GM23338 (cell line): ENCODE results near the gene FOXL2.

Experiments
- CREB1 ChIP-seq: fragments of 250-450 bp; sonication (Bioruptor Pico); IDR thresholded peaks from 2 replicates; pipeline ENCODE4 v1.5.0; 2020; ENCODE audit warnings: low read depth, mild to moderate bottlenecking, moderate library complexity
- EZH2 ChIP-seq: fragments of 200-600 bp; sonication (generic); IDR thresholded peaks from one replicate; pipeline ENCODE4 v1.8.0; 2017; ENCODE audit warnings: antibody characterized with exemption, mild to moderate bottlenecking, low read depth; ENCODE audit not compliant: unreplicated experiment
- EZH2phosphoT487 ChIP-seq: fragments of 200-600 bp; sonication (generic); IDR thresholded peaks from one replicate; pipeline ENCODE4 v1.8.1; 2018; ENCODE audit warnings: antibody characterized with exemption; ENCODE audit not compliant: unreplicated experiment
- JUNB ChIP-seq: IDR thresholded peaks from one replicate; pipeline ENCODE4 v1.6.1; 2016; ENCODE audit warnings: antibody characterized with exemption; ENCODE audit not compliant: unreplicated experiment
- NANOG ChIP-seq: IDR thresholded peaks from 2 replicates; pipeline ENCODE4 v1.6.1; 2016; ENCODE audit warnings: antibody characterized with exemption, borderline replicate concordance
- POLR2AphosphoS5 ChIP-seq: IDR thresholded peaks from 2 replicates; pipeline ENCODE4 v1.6.1; 2016; ENCODE audit warnings: antibody characterized with exemption, low read depth
- STAT1 ChIP-seq: IDR thresholded peaks from one replicate; pipeline ENCODE4 v1.6.1; 2016; ENCODE audit warnings: antibody characterized with exemption; ENCODE audit not compliant: unreplicated experiment
- ZNF114 ChIP-seq: fragments of 250-450 bp; sonication (Bioruptor Pico); IDR thresholded peaks from 2 replicates; pipeline ENCODE4 v1.5.0; 2020; ENCODE audit warnings: mild to moderate bottlenecking, moderate library complexity
- ZNF331 ChIP-seq: fragments of 250-450 bp; sonication (Bioruptor Pico); IDR thresholded peaks from 2 replicates; pipeline ENCODE4 v1.5.0; 2020; ENCODE audit warnings: low read depth, mild to moderate bottlenecking, moderate library complexity
- TF ChIP-seq, protein P1 (sequence below), 2 experiments: fragments of 200-600 bp in 1 of 2; sonication (generic) in 1 of 2; conservative IDR thresholded peaks; 2 replicates each; pipeline versions ENCODE4 v1.5.1 to v1.6.1; 2016 to 2017; ENCODE audit warnings: antibody characterized with exemption in 2 of 2, low read depth in 2 of 2, mild to moderate bottlenecking in 2 of 2, moderate library complexity in 1 of 2
- TF ChIP-seq, protein P2 (sequence below): IDR thresholded peaks from one replicate; pipeline ENCODE4 v1.6.1; 2018; ENCODE audit warnings: antibody characterized with exemption; ENCODE audit not compliant: unreplicated experiment
- TF ChIP-seq, protein P3 (sequence below): IDR thresholded peaks from 2 replicates; pipeline ENCODE4 v1.6.1; 2016; ENCODE audit warnings: antibody characterized with exemption
- TF ChIP-seq, protein P4 (sequence below): fragments of 250-450 bp; sonication (Bioruptor Pico); IDR thresholded peaks from 2 replicates; pipeline ENCODE4 v1.5.0; 2020; ENCODE audit warnings: mild to moderate bottlenecking, moderate library complexity

DNA sequence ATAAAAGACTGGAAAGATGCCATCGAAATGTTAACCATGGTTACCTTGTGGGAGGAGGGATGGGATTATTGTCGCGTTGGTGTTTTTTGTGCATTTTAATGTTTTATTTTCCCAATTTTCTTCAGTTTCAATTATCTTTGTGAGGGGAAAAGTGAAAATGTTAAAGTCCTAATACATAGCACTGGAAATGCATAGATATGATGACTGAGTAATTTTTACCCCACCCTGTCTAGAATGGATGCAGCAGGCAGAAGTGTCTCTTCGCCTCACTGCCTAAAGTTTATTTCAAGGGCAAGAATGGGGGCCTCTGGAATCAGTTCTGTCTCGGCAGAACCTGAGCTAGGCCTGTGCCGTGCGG lies 11.5 kb downstream of the FOXL2 start:
- TF ChIP-seq, protein P1, sequence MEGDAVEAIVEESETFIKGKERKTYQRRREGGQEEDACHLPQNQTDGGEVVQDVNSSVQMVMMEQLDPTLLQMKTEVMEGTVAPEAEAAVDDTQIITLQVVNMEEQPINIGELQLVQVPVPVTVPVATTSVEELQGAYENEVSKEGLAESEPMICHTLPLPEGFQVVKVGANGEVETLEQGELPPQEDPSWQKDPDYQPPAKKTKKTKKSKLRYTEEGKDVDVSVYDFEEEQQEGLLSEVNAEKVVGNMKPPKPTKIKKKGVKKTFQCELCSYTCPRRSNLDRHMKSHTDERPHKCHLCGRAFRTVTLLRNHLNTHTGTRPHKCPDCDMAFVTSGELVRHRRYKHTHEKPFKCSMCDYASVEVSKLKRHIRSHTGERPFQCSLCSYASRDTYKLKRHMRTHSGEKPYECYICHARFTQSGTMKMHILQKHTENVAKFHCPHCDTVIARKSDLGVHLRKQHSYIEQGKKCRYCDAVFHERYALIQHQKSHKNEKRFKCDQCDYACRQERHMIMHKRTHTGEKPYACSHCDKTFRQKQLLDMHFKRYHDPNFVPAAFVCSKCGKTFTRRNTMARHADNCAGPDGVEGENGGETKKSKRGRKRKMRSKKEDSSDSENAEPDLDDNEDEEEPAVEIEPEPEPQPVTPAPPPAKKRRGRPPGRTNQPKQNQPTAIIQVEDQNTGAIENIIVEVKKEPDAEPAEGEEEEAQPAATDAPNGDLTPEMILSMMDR (conservative IDR thresholded peaks at IDR 0.05; ENCODE audit: low read depth in 2 of 2), result no peak
- TF ChIP-seq, protein P2, sequence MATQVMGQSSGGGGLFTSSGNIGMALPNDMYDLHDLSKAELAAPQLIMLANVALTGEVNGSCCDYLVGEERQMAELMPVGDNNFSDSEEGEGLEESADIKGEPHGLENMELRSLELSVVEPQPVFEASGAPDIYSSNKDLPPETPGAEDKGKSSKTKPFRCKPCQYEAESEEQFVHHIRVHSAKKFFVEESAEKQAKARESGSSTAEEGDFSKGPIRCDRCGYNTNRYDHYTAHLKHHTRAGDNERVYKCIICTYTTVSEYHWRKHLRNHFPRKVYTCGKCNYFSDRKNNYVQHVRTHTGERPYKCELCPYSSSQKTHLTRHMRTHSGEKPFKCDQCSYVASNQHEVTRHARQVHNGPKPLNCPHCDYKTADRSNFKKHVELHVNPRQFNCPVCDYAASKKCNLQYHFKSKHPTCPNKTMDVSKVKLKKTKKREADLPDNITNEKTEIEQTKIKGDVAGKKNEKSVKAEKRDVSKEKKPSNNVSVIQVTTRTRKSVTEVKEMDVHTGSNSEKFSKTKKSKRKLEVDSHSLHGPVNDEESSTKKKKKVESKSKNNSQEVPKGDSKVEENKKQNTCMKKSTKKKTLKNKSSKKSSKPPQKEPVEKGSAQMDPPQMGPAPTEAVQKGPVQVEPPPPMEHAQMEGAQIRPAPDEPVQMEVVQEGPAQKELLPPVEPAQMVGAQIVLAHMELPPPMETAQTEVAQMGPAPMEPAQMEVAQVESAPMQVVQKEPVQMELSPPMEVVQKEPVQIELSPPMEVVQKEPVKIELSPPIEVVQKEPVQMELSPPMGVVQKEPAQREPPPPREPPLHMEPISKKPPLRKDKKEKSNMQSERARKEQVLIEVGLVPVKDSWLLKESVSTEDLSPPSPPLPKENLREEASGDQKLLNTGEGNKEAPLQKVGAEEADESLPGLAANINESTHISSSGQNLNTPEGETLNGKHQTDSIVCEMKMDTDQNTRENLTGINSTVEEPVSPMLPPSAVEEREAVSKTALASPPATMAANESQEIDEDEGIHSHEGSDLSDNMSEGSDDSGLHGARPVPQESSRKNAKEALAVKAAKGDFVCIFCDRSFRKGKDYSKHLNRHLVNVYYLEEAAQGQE, result no peak
- no peak for TF ChIP-seq STAT1
- no peak for TF ChIP-seq EZH2
- no peak for TF ChIP-seq POLR2AphosphoS5
- TF ChIP-seq, protein P3, sequence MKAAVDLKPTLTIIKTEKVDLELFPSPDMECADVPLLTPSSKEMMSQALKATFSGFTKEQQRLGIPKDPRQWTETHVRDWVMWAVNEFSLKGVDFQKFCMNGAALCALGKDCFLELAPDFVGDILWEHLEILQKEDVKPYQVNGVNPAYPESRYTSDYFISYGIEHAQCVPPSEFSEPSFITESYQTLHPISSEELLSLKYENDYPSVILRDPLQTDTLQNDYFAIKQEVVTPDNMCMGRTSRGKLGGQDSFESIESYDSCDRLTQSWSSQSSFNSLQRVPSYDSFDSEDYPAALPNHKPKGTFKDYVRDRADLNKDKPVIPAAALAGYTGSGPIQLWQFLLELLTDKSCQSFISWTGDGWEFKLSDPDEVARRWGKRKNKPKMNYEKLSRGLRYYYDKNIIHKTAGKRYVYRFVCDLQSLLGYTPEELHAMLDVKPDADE, result no peak
- TF ChIP-seq JUNB, result no peak
- TF ChIP-seq CREB1 (CRISPR knock-in tag), result no peak
- no peak for TF ChIP-seq EZH2phosphoT487
- no peak for TF ChIP-seq ZNF114 (CRISPR knock-in tag)
- TF ChIP-seq NANOG, result no peak
- TF ChIP-seq, protein P4, sequence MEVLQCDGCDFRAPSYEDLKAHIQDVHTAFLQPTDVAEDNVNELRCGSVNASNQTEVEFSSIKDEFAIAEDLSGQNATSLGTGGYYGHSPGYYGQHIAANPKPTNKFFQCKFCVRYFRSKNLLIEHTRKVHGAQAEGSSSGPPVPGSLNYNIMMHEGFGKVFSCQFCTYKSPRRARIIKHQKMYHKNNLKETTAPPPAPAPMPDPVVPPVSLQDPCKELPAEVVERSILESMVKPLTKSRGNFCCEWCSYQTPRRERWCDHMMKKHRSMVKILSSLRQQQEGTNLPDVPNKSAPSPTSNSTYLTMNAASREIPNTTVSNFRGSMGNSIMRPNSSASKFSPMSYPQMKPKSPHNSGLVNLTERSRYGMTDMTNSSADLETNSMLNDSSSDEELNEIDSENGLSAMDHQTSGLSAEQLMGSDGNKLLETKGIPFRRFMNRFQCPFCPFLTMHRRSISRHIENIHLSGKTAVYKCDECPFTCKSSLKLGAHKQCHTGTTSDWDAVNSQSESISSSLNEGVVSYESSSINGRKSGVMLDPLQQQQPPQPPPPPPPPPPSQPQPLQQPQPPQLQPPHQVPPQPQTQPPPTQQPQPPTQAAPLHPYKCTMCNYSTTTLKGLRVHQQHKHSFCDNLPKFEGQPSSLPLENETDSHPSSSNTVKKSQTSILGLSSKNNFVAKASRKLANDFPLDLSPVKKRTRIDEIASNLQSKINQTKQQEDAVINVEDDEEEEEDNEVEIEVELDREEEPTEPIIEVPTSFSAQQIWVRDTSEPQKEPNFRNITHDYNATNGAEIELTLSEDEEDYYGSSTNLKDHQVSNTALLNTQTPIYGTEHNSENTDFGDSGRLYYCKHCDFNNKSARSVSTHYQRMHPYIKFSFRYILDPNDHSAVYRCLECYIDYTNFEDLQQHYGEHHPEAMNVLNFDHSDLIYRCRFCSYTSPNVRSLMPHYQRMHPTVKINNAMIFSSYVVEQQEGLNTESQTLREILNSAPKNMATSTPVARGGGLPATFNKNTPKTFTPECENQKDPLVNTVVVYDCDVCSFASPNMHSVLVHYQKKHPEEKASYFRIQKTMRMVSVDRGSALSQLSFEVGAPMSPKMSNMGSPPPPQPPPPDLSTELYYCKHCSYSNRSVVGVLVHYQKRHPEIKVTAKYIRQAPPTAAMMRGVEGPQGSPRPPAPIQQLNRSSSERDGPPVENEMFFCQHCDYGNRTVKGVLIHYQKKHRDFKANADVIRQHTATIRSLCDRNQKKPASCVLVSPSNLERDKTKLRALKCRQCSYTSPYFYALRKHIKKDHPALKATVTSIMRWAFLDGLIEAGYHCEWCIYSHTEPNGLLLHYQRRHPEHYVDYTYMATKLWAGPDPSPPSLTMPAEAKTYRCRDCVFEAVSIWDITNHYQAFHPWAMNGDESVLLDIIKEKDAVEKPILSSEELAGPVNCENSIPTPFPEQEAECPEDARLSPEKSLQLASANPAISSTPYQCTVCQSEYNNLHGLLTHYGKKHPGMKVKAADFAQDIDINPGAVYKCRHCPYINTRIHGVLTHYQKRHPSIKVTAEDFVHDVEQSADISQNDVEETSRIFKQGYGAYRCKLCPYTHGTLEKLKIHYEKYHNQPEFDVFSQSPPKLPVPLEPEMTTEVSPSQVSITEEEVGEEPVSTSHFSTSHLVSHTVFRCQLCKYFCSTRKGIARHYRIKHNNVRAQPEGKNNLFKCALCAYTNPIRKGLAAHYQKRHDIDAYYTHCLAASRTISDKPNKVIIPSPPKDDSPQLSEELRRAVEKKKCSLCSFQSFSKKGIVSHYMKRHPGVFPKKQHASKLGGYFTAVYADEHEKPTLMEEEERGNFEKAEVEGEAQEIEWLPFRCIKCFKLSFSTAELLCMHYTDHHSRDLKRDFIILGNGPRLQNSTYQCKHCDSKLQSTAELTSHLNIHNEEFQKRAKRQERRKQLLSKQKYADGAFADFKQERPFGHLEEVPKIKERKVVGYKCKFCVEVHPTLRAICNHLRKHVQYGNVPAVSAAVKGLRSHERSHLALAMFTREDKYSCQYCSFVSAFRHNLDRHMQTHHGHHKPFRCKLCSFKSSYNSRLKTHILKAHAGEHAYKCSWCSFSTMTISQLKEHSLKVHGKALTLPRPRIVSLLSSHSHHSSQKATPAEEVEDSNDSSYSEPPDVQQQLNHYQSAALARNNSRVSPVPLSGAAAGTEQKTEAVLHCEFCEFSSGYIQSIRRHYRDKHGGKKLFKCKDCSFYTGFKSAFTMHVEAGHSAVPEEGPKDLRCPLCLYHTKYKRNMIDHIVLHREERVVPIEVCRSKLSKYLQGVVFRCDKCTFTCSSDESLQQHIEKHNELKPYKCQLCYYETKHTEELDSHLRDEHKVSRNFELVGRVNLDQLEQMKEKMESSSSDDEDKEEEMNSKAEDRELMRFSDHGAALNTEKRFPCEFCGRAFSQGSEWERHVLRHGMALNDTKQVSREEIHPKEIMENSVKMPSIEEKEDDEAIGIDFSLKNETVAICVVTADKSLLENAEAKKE, result no peak
- no peak for TF ChIP-seq ZNF331 (CRISPR knock-in tag)
